IMR-90 (cell line): Measurements from ENCODE around the gene COL15A1.

ENCODE experiments used
- CTCF ChIP-seq: conservative IDR thresholded peaks from 2 replicates; pipeline ENCODE4 v1.5.1; 2012; ENCODE audit warnings: mild to moderate bottlenecking, low read depth, low read length, improper control_type of control experiment
- FOS ChIP-seq: fragments of 150-350 bp; IDR thresholded peaks from 2 replicates; pipeline ENCODE4 v1.6.1; 2016; ENCODE audit warnings: low read depth, low read length
- MAZ ChIP-seq: IDR thresholded peaks from 2 replicates; pipeline ENCODE4 v1.6.1; 2012; ENCODE audit warnings: low read depth, mild to moderate bottlenecking, low read length, improper control_type of control experiment, moderate library complexity, borderline replicate concordance
- POLR2A ChIP-seq: IDR thresholded peaks from 2 replicates; pipeline ENCODE4 v1.6.1; 2012; ENCODE audit warnings: mild to moderate bottlenecking, low read depth, low read length
- RAD21 ChIP-seq: IDR thresholded peaks from 2 replicates; pipeline ENCODE4 v1.6.1; 2012; ENCODE audit warnings: low read length, improper control_type of control experiment
- USF2 ChIP-seq: fragments of 150-350 bp; IDR thresholded peaks from 2 replicates; pipeline ENCODE4 v1.6.1; 2017; ENCODE audit warnings: mild to moderate bottlenecking, antibody characterized with exemption, low read length, low read depth

GRCh38 chr9:99063522-99063921 lies 119.8 kb downstream of the COL15A1 start:
- TF ChIP-seq CTCF (no peak), USF2 (no peak), POLR2A (no peak), RAD21 (no peak), FOS (no peak), MAZ (no peak)
